Measurements from ENCODE around the gene MPG.
A peak's percentile ranks its signal among the peaks of the same experiment; 100 is the strongest.
"Not testable (repeated sequence)": the region's sequence is repeated elsewhere in the genome, so short reads cannot be mapped to it uniquely, and the experiment has no call there.

The MPG gene, protein sequence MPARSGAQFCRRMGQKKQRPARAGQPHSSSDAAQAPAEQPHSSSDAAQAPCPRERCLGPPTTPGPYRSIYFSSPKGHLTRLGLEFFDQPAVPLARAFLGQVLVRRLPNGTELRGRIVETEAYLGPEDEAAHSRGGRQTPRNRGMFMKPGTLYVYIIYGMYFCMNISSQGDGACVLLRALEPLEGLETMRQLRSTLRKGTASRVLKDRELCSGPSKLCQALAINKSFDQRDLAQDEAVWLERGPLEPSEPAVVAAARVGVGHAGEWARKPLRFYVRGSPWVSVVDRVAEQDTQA

DNA sequence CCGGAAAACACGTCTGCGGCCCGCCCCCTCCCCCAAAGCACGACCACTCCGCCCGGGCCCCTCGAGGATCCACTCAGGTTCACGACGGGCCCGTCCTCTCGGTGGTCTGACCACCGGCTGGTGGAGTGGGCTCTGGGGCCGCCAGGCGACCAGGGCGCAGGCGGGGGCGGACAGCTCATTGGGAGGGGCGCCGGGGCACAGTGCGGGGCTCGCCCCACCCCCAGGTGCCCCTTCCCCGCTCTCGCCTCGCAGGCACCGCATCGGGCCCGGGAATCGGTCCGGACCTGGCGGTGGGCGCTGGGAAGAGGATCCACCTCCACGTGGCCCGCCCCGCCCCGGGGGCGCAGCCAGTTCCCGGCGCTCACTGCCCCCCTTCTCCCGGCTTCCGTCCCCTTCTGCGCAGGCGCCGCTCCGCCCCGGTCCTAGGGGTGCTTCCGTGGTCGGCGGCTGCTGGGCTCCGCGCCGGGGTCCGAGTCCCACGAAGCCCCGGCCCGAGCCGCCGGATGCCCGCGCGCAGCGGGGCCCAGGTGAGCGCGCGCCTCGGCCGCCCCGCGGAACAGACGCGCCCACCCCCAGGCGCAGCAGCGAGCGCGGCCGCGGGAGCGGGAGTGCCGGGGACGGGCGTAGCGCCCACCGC is at the start of gene MPG:
Gene MPG (plus strand): TSS at position 419 of the 637 bp plus-strand sequence. CDS start 85 bp downstream, at position 504.
- peak; percentile 72 for DNase-seq

- not testable (repeated sequence) for DNase-seq
Observed at GRCh38 chr16:30627-31026, 47.4 kb upstream of the MPG start.

DNA sequence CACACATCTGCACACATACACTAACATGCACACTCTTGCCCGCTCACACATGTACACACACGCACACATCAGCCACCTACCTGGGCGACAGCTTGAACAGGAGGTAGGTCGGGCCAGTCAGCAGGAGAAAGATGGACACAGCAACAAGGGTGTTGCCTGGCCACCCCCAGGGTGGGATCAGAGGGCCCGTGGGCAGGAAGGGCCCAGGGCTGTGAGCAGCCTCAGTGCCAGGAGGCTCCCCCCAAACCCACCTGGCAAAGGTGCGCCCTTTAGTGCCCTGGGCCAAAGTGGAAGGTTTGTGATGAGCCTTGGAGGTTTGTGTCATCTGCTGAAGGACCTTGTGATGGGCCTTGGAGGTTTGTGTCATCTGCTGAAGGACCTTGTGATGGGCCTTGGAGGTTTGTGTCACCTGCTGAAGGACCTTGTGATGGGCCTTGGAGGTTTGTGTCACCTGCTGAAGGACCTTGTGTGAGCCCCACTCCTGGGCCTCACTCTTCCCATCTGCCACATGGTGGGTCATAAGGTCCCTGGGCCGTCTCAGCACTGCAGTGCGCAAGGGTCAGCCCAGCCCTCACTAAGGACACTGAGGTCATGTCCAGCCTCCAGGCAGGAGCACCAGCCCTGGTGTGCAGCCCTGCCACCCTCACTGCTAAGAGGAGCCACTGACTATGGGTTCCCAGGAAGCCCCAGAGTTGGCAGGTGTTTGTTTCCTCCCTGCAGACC is 44.7 kb upstream of the MPG start:
- not testable (repeated sequence) for DNase-seq

- DNase-seq: no peak
Observed at GRCh38 chr16:33877-34647, 44.0 kb upstream of the MPG start.

DNA sequence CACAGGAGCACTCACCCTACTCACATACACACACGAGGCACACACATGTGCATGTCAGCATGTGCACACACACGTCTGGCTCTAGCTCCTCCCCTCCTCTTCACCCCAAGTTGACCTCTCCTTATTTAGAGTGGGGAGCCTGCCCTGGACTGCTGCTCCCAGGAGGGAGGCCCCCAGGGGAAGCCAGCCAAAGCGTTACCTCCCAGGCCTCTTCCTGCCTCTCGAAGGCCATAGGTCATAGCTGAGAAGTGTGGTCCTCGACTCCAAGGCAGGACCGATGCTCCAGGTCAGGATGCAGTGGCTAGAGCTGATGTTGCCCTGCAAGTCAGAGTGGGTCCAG is 43.4 kb upstream of the MPG start:
- no peak for DNase-seq

- DNase-seq: no peak
Observed at GRCh38 chr16:35011-35677, 42.9 kb upstream of the MPG start.

- no peak for DNase-seq
Observed at GRCh38 chr16:35678-36305, 42.2 kb upstream of the MPG start.

GRCh38 chr16:36336-36984 is 41.6 kb upstream of the MPG start:
- no peak for DNase-seq

DNA sequence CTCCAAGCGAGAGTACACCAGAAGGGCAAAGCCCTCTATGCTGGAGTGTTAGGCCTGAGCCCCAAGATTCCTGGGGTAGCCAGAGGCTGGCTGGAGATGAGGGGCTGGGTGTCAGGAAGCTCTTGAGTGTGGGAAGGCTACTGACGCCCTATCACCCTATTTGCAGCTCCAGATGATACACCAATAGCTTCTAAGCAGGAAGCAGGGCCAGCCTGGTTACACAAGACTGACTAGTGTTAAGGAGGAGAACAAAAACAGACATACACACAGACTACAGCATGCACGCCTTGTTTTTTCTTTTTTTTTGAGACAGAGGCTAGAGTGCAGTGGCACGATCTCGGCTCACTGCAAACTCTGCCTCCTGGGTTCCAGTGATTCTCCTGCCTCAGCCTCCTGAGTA is 40.5 kb upstream of the MPG start:
- DNase-seq: no peak

DNA sequence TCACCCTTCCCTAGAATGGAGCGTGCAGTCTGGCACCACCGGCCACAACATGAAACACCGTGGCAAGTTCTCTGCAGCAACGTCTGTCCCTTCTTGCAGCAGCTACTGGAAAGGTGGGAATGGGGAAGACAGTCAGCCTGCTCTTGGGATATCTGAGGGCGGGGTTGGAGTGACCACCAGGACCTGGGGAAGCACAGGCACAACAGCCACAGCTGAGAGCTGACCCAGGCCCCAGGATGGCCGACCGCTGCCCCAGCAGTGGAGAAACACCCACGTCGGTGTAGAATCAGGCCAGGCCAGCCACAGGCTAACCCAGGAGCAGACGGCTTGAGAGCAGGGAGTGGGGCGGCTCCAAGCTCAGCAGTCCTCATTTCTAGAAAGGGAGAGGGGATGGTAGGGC is 39.8 kb upstream of the MPG start:
- DNase-seq: not testable (repeated sequence)

DNA sequence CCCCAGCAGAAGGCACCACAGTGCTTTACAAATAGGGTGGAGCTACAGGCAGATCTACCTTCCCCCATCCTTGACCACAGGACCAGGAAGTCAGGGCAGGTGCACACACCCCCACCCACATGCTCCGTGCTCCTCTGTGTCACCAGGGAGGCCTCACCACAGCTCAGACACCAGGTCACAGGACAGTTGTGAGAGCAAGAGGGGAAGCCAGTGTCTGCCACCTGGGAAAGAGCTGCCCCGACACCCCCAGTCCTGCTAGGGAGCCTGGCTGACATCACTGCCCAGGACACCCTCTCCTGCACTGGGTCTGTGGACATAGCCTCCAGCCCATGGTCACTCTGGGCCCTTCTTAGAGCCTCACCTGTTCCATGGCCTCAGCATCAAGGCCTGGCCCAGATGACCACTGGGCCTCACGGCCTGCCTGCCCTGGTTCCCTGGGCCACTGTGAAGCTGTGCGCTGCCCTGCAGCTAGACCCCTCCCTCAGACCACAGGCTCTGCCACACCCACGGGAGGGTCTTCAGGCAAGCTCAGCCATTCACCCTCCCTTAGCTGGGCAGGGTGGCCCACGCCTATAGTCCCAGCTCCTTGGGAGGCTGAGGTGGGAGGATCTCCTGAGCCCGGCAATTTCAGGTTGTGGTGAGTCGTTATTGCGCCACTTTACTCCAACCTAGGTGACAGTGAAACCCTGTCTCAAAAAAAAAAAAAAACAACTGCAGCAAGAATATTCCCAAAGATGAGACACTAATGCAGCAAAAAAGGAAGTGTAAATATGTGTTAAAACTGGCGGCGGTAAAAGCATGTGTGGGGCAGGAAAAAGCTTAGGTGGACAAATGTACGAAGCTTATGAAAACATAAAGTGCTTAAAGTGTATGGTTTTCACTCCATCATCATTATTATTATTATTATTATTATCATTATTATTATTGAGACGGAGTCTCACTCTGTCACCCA is 38.8 kb upstream of the MPG start:
- DNase-seq: peak; percentile 66

DNA sequence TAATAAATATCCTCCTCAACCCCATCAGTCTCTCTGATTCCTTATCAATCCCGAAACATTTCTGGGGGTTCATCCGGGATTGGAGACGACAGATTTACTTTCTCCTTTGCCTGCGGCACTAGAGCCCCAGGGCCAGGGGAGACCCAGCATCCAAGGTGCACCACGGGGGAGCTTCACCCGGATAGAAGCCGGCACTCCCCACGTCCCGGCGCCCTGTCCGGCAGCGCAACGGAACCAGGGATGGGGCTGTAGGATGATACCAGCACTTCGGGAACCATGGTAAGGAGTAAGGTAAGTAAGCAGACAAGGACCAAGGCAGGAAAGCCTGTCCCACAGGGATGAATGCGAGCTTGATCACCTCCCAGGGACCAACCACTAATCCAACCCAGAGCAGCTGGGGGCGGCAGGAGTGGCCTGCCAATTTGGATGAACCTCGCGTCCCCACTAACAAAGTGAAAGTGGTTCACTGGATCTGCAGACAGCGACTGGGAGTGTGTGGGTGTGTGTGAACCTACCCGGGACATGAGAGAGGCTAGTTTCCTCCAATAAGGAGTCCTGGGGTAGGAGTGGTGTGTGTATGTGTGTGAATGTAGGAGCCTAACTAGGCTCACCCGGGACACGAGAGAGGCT is 36.5 kb upstream of the MPG start:
- no peak for DNase-seq

DNA sequence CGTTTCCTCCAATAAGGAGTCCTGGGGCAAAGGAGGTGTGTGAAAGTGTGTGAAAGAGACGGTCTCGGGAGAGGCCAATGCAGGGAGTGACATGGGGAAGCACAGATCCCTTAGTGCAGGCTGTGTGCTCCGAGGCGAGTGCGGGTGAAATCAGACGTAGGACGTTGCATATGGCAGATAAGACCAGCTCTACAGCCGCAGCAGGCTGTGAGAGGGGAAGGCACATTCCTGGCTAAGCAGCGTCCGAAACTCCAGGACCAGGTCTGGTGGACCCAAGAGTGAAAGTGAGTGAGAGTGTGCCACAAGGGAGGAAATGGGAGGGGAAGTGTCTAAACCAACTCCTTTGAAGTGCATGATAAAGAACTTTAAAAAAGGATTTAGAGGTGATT is 36.0 kb upstream of the MPG start:
- no peak for DNase-seq

- no peak for DNase-seq
Observed at GRCh38 chr16:42691-43090, 35.3 kb upstream of the MPG start.

DNA sequence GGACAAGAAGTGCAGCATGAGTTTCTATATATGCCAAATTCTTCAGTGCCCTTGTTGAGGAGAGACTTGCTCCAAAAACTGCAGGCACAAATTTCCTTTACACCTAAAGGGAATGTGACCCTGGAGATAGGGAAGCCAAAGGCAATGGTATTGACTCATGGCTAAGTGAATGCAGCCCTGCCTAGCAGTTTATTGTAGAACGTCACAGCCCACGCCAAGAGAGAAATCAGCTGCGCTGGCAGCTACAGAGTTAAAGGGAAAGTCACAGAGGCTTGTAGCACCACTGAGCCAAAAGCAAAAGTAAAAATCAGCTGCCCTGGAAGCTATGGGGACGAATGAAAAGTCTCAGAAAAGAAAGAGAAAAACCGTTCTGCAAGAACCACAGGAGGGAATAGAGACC is 34.7 kb upstream of the MPG start:
- no peak for DNase-seq

- no peak for DNase-seq
Observed at GRCh38 chr16:44655-45054, 33.4 kb upstream of the MPG start.

- DNase-seq: no peak
Observed at GRCh38 chr16:45454-45853, 32.6 kb upstream of the MPG start.

DNA sequence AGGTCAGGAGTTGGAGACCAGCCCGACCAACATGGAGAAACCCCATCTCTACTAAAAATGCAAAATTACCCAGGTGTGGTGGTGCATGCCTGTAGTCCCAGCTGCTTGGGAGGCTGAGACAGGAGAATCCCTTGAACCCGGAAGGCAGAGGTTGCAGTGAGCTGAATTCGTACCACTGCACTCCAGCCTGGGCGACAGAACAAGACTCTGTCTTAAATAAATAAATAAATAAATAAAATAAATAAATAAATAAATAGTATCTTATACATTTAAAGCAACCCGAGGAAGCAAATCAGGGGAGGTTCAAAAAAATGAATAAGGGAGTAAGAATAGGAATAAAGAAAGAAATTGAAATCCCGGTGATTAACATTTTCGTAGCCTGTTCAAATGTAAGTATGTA is 31.5 kb upstream of the MPG start:
- DNase-seq: not testable (repeated sequence)

DNA sequence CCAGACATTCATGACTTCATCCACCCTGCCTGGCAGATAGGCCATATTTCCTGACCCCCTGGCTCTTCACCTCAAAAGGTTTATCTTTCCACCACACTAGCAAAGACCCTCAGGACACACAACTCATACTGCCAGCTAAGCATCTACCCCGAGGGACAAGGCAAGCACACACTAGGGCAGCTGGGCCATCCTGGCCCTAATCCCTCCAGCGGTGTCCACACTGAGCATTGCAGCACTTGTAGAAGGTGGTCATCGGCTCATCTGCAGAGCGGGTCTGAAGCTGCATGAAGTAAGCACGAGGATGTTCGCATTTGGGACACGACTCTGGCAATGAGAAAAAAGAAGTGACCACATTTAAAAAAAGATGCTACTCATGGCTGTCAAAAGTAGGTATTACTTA is 30.8 kb upstream of the MPG start:
- no peak for DNase-seq
